Neutrophil (primary cell): ENCODE results near the gene PHIP.

Source experiments
- H3K27ac ChIP-seq: fragments of 200-600 bp; sonication (generic); 2 replicates; pipeline ENCODE4 v1.5.1; 2016; ENCODE audit warnings: mild to moderate bottlenecking, moderate library complexity
- H3K27me3 ChIP-seq: fragments of 200-600 bp; sonication (generic); 2 replicates; pipeline ENCODE4 v1.6.0; 2016; ENCODE audit warnings: mild to moderate bottlenecking
- H3K36me3 ChIP-seq: fragments of 200-600 bp; sonication (generic); 2 replicates; pipeline ENCODE4 v1.5.1; 2017
- H3K4me1 ChIP-seq, 2 experiments: fragments of 200-600 bp in 1 of 2; sonication (generic) in 1 of 2; 1 replicate in 1 of 2; 2 replicates in 1 of 2; pipeline versions ENCODE4 v1.5.1 to v1.6.1; 2013 to 2016; ENCODE audit warnings: low read depth in 1 of 2, low read length in 1 of 2, mild to moderate bottlenecking in 1 of 2, moderate library complexity in 1 of 2; ENCODE audit not compliant: control insufficient read depth in 1 of 2, insufficient read depth in 1 of 2
- H3K4me3 ChIP-seq, 2 experiments: fragments of 200-600 bp in 1 of 2; sonication (generic) in 1 of 2; 1 replicate in 1 of 2; 2 replicates in 1 of 2; pipeline ENCODE4 v1.5.1; 2013 to 2016; ENCODE audit warnings: low read depth in 1 of 2, low read length in 1 of 2, mild to moderate bottlenecking in 1 of 2, moderate library complexity in 1 of 2
- H3K9me3 ChIP-seq: fragments of 200-600 bp; sonication (generic); 2 replicates; pipeline ENCODE4 v1.5.1; 2016
- TF ChIP-seq, protein P1 (sequence below): fragments of 200-600 bp; sonication (generic); IDR thresholded peaks from 2 replicates; pipeline ENCODE4 v1.5.1; 2016; ENCODE audit warnings: antibody characterized with exemption

The PHIP gene

DNA sequence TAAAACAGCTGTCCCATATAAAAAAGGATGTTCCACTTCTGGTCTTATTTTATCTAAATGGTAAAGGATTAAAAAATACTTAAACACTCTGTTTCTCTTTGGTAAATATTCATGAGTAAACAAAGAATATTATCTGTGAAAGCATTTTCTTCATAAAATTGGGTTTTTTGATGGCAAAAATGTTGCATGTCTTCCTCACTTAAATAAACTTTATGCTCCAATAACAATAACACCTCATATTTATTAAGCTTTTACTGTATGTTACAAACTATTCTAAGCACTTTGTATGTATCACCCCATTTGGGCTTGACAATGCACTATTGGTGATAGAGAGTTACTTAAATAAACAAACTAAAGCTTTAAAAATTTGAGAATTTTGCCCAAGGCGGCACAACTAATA lies 91.9 kb downstream of the PHIP start:
- Histone ChIP-seq H3K9me3 (no peaks in the 10 kb centered on the region), H3K36me3 (peaks cover 98% of the 10 kb centered on the region), H3K27ac (no peak overlapping the region), H3K4me3 (no peak overlapping the region), H3K4me1 (no peaks in the 10 kb centered on the region), H3K27me3 (no peaks in the 10 kb centered on the region)
- TF ChIP-seq, protein P1, sequence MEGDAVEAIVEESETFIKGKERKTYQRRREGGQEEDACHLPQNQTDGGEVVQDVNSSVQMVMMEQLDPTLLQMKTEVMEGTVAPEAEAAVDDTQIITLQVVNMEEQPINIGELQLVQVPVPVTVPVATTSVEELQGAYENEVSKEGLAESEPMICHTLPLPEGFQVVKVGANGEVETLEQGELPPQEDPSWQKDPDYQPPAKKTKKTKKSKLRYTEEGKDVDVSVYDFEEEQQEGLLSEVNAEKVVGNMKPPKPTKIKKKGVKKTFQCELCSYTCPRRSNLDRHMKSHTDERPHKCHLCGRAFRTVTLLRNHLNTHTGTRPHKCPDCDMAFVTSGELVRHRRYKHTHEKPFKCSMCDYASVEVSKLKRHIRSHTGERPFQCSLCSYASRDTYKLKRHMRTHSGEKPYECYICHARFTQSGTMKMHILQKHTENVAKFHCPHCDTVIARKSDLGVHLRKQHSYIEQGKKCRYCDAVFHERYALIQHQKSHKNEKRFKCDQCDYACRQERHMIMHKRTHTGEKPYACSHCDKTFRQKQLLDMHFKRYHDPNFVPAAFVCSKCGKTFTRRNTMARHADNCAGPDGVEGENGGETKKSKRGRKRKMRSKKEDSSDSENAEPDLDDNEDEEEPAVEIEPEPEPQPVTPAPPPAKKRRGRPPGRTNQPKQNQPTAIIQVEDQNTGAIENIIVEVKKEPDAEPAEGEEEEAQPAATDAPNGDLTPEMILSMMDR: no peak

DNA sequence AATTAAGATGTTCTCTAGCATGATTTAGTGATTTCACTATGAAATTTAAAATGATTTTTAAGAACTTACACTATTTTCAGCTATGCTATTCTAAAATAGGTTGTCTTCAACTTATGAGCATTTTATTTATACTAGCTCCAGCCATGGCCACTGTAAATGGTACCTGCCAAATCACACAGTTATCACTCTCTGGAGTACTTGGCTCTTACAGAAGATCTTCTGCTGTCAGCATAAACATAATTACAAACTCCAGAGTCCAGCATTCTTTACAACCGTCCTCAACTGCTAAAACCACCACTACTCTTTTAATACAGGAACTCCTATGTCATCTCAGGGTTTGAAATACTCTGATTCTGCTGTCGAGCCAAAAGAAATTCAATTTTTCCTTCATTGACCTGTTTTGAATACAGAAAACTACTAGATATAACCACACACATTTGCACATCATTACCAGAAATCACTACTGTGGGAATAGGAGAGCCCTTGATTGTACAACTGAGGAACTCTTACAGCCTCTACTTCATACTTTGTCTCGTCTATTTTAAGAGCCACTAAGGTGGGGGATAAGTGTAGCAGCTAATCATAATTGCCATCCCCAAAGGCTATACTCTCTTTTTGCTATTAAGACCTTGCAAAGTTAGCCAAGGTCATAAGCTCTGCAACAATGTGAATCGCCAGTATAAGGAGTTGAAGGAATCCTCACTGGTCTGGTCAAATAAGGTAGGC lies 93.7 kb downstream of the PHIP start:
- no peak overlapping the region for H3K27ac ChIP-seq
- peaks cover 98% of the 10 kb centered on the region for H3K36me3 ChIP-seq
- H3K9me3 ChIP-seq: no peaks in the 10 kb centered on the region
- H3K27me3 ChIP-seq: no peaks in the 10 kb centered on the region
- H3K4me1 ChIP-seq: no peaks in the 10 kb centered on the region
- TF ChIP-seq, protein P1: no peak
- no peak overlapping the region for H3K4me3 ChIP-seq

DNA sequence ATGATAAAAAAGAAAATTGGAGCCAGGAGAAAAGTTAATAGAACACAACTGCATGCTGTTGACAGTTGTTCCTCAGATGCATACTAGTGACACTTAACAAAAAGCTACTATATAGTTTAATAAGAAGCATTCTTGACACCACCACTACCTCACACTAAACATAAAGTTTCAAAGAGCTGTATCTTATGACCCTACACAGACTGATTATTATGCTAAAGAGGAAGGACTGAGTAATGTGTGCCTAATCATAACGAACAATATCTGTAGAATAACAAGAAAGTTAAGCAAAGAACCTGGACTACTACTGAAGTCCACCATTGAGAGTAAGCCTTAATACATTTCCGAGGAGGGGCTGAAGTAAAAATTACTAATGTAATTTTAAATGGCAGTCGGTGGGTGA lies 110.9 kb downstream of the PHIP start:
- Histone ChIP-seq H3K36me3 (peaks cover 80% of the 10 kb centered on the region), H3K4me1 (peaks cover 0 to 5% of the 10 kb centered on the region in 2 experiments), H3K27me3 (no peaks in the 10 kb centered on the region), H3K9me3 (no peaks in the 10 kb centered on the region), H3K4me3 (no peak overlapping the region), H3K27ac (no peak overlapping the region)
- TF ChIP-seq, protein P1: no peak

DNA sequence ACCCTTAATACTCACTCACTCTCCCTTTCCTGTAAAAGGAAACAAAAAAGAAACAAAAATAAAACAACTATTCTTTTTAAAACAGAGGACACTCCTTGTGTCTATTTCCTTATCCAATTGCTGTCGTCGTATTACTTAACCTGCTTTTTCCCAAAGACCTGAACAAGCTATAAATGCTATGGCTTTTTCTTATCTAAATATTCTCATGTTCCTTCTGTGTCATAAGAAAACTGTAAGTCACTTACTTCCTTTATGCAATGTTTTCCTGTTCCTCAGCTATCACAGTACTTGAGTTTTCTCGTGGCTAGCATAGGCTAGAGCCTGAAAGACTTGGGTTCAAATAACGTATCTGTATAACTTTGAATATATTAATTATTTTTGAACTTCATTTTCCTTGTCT lies 111.5 kb downstream of the PHIP start:
- Histone ChIP-seq H3K27ac (peak overlapping the region; percentile 47), H3K4me3 (no peak overlapping the region), H3K9me3 (no peaks in the 10 kb centered on the region), H3K36me3 (peaks cover 84% of the 10 kb centered on the region), H3K4me1 (peaks cover 0 to 5% of the 10 kb centered on the region in 2 experiments), H3K27me3 (no peaks in the 10 kb centered on the region)
- TF ChIP-seq, protein P1: no peak

DNA sequence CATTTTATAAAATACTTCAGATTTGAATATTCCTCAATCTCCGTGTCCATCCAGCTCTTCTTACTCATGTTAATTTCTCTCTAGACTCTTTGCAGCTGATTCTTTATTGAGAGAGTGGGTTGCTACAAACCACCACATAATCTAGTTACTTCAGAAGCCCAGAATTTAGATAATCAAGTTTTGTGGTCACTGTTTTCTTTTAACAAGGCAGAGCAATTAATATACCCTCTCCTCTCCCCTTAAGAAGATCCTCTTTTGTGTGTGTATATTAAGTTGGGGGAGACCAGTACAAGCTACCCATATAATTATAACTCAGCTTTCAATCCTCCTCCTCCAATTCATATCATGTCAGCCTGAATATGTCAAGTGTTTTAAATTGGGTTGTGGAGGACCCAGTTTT lies 115.6 kb downstream of the PHIP start:
- Histone ChIP-seq H3K9me3 (no peaks in the 10 kb centered on the region), H3K36me3 (peaks cover 76% of the 10 kb centered on the region), H3K4me1 (peaks cover 0 to 5% of the 10 kb centered on the region in 2 experiments), H3K4me3 (no peak overlapping the region), H3K27me3 (no peaks in the 10 kb centered on the region), H3K27ac (no peak overlapping the region)
- TF ChIP-seq, protein P1: no peak
